ENCODE measurements around the gene ZNF821.

DNA sequence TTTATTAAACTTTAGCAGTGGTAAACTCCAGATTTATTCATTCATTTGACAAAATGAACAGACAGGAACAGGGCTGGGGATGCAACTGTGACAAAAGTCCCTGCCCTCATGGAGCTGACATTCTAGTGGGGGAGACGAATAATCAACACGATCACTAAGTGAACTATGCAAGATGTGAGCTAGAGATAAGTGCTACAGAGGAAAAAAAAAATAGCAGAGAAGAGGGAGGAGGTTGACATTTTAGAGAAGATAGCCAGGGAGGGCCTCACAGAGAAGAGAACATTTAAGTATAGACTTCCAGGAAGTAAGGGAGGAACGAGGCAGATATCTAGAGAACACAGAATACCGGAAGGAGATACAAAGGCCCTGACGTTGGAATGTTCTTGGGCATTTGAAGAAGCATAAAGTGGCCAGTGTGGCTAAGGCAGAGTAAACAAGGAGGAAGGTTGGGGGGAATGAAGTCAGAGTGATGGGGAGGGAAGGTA, 57.4 kb downstream of the ZNF821 start:
- TF ChIP-seq, protein P1, sequence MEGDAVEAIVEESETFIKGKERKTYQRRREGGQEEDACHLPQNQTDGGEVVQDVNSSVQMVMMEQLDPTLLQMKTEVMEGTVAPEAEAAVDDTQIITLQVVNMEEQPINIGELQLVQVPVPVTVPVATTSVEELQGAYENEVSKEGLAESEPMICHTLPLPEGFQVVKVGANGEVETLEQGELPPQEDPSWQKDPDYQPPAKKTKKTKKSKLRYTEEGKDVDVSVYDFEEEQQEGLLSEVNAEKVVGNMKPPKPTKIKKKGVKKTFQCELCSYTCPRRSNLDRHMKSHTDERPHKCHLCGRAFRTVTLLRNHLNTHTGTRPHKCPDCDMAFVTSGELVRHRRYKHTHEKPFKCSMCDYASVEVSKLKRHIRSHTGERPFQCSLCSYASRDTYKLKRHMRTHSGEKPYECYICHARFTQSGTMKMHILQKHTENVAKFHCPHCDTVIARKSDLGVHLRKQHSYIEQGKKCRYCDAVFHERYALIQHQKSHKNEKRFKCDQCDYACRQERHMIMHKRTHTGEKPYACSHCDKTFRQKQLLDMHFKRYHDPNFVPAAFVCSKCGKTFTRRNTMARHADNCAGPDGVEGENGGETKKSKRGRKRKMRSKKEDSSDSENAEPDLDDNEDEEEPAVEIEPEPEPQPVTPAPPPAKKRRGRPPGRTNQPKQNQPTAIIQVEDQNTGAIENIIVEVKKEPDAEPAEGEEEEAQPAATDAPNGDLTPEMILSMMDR (IDR thresholded peaks at IDR 0.05): no peak
- TF ChIP-seq EZH2phosphoT487 (IDR thresholded peaks at IDR 0.05): no peak
